Stomach (tissue), 9 donors: ENCODE measurements around the gene CDC45. TPM values are rescaled to one million over a fixed set of nuclear protein-coding genes. Genes with fewer than 3 reads are reported as not detected.

Source experiments
- DNase-seq, 2 donors: peaks; one replicate each; pipeline versions ENCODE4 v3.0.0 to v3.0.0-alpha.2; 2013 to 2019
- H3K27ac ChIP-seq, 5 donors: fragments of 200-600 bp in 4 of 5; sonication (generic) in 4 of 5; one replicate each; pipeline ENCODE4 v1.5.1; 2013 to 2019; ENCODE audit warnings: mild to moderate bottlenecking in 1 of 5, moderate library complexity in 1 of 5
- H3K27me3 ChIP-seq, 3 donors: fragments of 200-600 bp; sonication (generic); one replicate each; pipeline ENCODE4 v1.5.1; 2017 to 2019; ENCODE audit warnings: mixed run types in 1 of 3
- H3K36me3 ChIP-seq, 4 donors: fragments of 200-600 bp; sonication (generic); 1 replicate in 3 of 4; 2 replicates in 1 of 4; pipeline ENCODE4 v1.5.1; 2016 to 2019
- H3K4me1 ChIP-seq, 4 donors: fragments of 200-600 bp; sonication (generic); one replicate each; pipeline ENCODE4 v1.5.1; 2016 to 2019
- H3K4me3 ChIP-seq, 4 donors: fragments of 200-600 bp; sonication (generic) in 3 of 4; one replicate each; pipeline ENCODE4 v1.5.1; 2016 to 2019; ENCODE audit warnings: mild to moderate bottlenecking in 1 of 4
- H3K9me3 ChIP-seq, 4 donors: fragments of 200-600 bp; sonication (generic); one replicate each; pipeline ENCODE4 v1.5.1; 2016 to 2019
- CTCF ChIP-seq, 7 experiments: fragments of 450-650 bp in 4 of 7; fragments of 200-600 bp in 3 of 7; sonication (generic) in 3 of 7; IDR thresholded peaks; one replicate each; pipeline ENCODE4 v1.5.1; 2016 to 2019; ENCODE audit warnings: antibody characterized with exemption in 7 of 7, control low read depth in 2 of 7, mild to moderate bottlenecking in 1 of 7
- EP300 ChIP-seq: sonication (generic); formaldehyde crosslinking; IDR thresholded peaks from one replicate; pipeline ENCODE4 v1.6.1; 2017; ENCODE audit warnings: antibody characterized with exemption
- POLR2A ChIP-seq, 4 donors: fragments of 450-650 bp; IDR thresholded peaks; one replicate each; pipeline ENCODE4 v1.6.1; 2016; ENCODE audit warnings: antibody characterized with exemption in 4 of 4, control low read depth in 2 of 4, mild to moderate bottlenecking in 1 of 4, moderate library complexity in 1 of 4
- POLR2AphosphoS5 ChIP-seq, 3 donors: sonication (generic); formaldehyde crosslinking; IDR thresholded peaks; one replicate each; pipeline ENCODE4 v1.6.1; 2016; ENCODE audit warnings: antibody characterized with exemption in 3 of 3
- WGBS, 5 donors: extraction: QIAGEN DNeasy Blood & Tissue Kit in 3 of 5; methylation state at CpG; one replicate each; pipeline versions ENCODE4 v1.1.5 to v1.1.7; 2013 to 2018; 5-methylcytosine and 5-hydroxymethylcytosine counted together
- intact Hi-C: fragments of 100-400 bp; cut with DNase I; formaldehyde crosslinking; loops from one replicate; pipeline ENCODE4 v1.15.1; 2023; ENCODE audit warnings: low total_unique reads
- polyA plus RNA-seq, 3 donors: library from polyadenylated mRNA; stranded (reverse); fragments of 200-250 nt; gene quantifications; one replicate each; pipeline ENCODE4 v1.2.3, GENCODE V29; 2013
- total RNA-seq, 5 donors: library from RNA; depleted of rRNA; stranded (reverse); fragments of >200 nt; gene quantifications; one replicate each; pipeline versions ENCODE4 v1.1.0 to v1.2.3, GENCODE V29; 2014 to 2016
- donor health status: healthy with polysubstance abuse.
- donor health status: Bipolar disorder and iron deficiency.
- donor health status: healthy.

Gene CDC45
- total and polyA plus RNA-seq, 8 donors, result 1.2 to 44.2 (median 5.4) TPM; not detected in 1

- H3K27me3 ChIP-seq, result peaks cover 0 to 8% (median 0%) of the 10 kb centered on the region in 3 donors
- no peak overlapping the region for H3K4me3 ChIP-seq
- TF ChIP-seq CTCF (IDR thresholded peaks at IDR 0.05) (no peak), EP300 (no peak), POLR2AphosphoS5 (IDR thresholded peaks at IDR 0.05) (no peak), POLR2A (IDR thresholded peaks at IDR 0.05) (no peak)
- intact Hi-C loops, result no loop called here
- no peaks in the 10 kb centered on the region for H3K36me3 ChIP-seq
- peaks cover 8 to 10% (median 10%) of the 10 kb centered on the region in 4 donors for H3K4me1 ChIP-seq
- DNase-seq, result no peak
- 88 to 94% (median 92%) methylated on average over 2 of the region's 2 CpGs for WGBS, 5 donors
- peaks cover 0 to 7% (median 5%) of the 10 kb centered on the region in 4 donors for H3K9me3 ChIP-seq
- no peak overlapping the region for H3K27ac ChIP-seq
These were observed 69.2 kb downstream of the CDC45 start for GRCh38 chr22:19548964-19549363.

- DNase-seq, result no peak
- peaks cover 0 to 7% (median 5%) of the 10 kb centered on the region in 4 donors for H3K9me3 ChIP-seq
- WGBS, 5 donors, result 79 to 89% (median 86%) methylated on average over 7 of the region's 7 CpGs
These were observed 69.7 kb downstream of the CDC45 start for GRCh38 chr22:19549428-19549827.

GRCh38 chr22:19550382-19550781 is 70.7 kb downstream of the CDC45 start:
- no peak for TF ChIP-seq POLR2A (IDR thresholded peaks at IDR 0.05)
- no peak for TF ChIP-seq POLR2AphosphoS5 (IDR thresholded peaks at IDR 0.05)
- TF ChIP-seq CTCF (IDR thresholded peaks at IDR 0.05), result no peak
- TF ChIP-seq EP300, result no peak
- no peak overlapping the region for H3K27ac ChIP-seq

More at GRCh38 chr22:19549428-19549827, 69.7 kb downstream of the CDC45 start:
- peaks cover 4 to 6% (median 5%) of the 10 kb centered on the region in 4 donors for H3K4me1 ChIP-seq
- TF ChIP-seq POLR2A (IDR thresholded peaks at IDR 0.05) (no peak), EP300 (no peak), POLR2AphosphoS5 (IDR thresholded peaks at IDR 0.05) (no peak), CTCF (IDR thresholded peaks at IDR 0.05) (no peak)
- H3K27me3 ChIP-seq, result peaks cover 0 to 4% (median 0%) of the 10 kb centered on the region in 3 donors
- H3K27ac ChIP-seq, result no peak overlapping the region
- intact Hi-C loops, result no loop called here
- no peak overlapping the region for H3K4me3 ChIP-seq
- H3K36me3 ChIP-seq, result no peaks in the 10 kb centered on the region

GRCh38 chr22:19553201-19553600 is 73.5 kb downstream of the CDC45 start:
- Histone ChIP-seq H3K9me3 (peaks cover 0 to 7% (median 5%) of the 10 kb centered on the region in 4 donors), H3K4me1 (no peaks in the 10 kb centered on the region), H3K27ac (no peak overlapping the region), H3K36me3 (no peaks in the 10 kb centered on the region), H3K4me3 (no peak overlapping the region), H3K27me3 (peaks cover 0 to 7% (median 0%) of the 10 kb centered on the region in 3 donors)
- 78 to 93% (median 87%) methylated on average over 2 of the region's 2 CpGs for WGBS, 5 donors
- intact Hi-C loops, result no loop called here
- TF ChIP-seq POLR2AphosphoS5 (IDR thresholded peaks at IDR 0.05) (no peak), CTCF (IDR thresholded peaks at IDR 0.05) (no peak), EP300 (no peak), POLR2A (IDR thresholded peaks at IDR 0.05) (no peak)
- no peak for DNase-seq

More at GRCh38 chr22:19550382-19550781, 70.7 kb downstream of the CDC45 start:
- no peaks in the 10 kb centered on the region for H3K27me3 ChIP-seq
- H3K9me3 ChIP-seq, result peaks cover 0 to 7% (median 5%) of the 10 kb centered on the region in 4 donors
- DNase-seq, result no peak
- WGBS, 5 donors, result 79 to 86% (median 85%) methylated on average over 7 of the region's 7 CpGs
- H3K36me3 ChIP-seq, result no peaks in the 10 kb centered on the region
- H3K4me1 ChIP-seq, result no peaks in the 10 kb centered on the region
- H3K4me3 ChIP-seq, result no peak overlapping the region
- intact Hi-C loops, result no loop called here
